ENCODE results near the gene ALK. TPM values are rescaled to one million over a fixed set of nuclear protein-coding genes. Genes with fewer than 3 reads are reported as not detected.
A peak's percentile ranks its signal among the peaks of the same experiment; 100 is the strongest.

Gene ALK
- total RNA-seq, 4 donors from 2014 or later: 0.32 to 0.42 TPM; not detected in 2

DNA sequence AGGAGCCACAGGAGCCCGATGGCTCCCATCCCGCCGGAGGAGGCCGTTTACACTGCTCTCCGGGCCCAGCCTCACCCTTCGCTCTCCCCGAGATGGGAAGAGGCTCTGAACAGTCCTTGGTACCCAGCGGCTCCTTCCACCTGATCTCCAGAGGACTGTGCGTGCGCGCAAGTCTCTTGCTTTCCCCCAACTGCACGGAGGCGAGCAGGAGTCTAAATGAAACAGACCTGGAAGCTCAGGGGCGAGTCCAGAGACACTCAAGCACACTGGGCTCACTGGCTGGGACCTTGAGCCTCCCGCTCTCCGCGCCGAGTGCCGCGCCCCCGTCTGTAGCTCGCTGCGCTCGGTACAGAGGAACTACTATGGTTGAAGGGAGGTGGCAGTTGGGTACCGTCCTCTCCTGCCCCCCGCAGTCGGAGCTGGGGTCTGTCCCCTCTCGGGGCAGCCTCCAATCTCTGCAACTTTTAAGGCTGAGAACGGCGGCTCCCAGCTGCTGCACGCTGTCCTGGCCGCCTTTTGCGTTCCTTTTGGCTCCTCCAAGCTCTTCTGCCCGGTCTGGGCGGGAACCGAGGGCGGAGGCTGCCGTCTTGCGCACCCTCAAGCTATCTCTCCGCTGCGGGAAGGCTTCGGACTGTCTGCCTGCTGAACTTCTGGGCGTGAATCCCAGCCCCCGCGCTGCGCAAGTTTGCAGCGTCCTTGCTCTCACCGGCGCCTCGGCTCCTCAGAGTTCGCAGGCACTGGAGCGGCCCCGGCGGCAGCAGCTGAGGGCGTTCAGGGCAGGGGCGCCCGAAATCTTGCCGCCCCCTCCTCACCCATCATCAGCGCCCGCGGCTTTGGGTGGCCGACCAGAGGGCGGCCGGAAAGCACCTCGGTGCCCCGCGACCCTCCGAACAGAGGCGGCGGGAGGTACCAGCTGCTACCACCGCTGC, 491 bp downstream of the ALK start:
- no peak for DNase-seq (ENCODE audit: low spot score in 2 of 2)
- Histone ChIP-seq H3K4me3 (peak overlapping the region; percentile 43), H3K27ac (no peak overlapping the region), H3K27me3 (peaks cover 85% of the 10 kb centered on the region), H3K9me3 (no peaks in the 10 kb centered on the region), H3K36me3 (no peaks in the 10 kb centered on the region), H3K4me1 (peaks cover 25% of the 10 kb centered on the region)
- no peak for TF ChIP-seq POLR2A (IDR thresholded peaks at IDR 0.05)
- no peak for TF ChIP-seq POLR2AphosphoS5 (IDR thresholded peaks at IDR 0.05)
- no peak for TF ChIP-seq CTCF (IDR thresholded peaks at IDR 0.05)
- no peak for TF ChIP-seq EP300 (IDR thresholded peaks at IDR 0.05)
- 4% methylated on average over 22 of the region's 71 CpGs for WGBS

GRCh38 chr2:29920130-29920577, 1.2 kb downstream of the ALK start:
- H3K4me3 ChIP-seq: peak overlapping the region; percentile 43
- peaks cover 25% of the 10 kb centered on the region for H3K4me1 ChIP-seq
- H3K27me3 ChIP-seq: peaks cover 86% of the 10 kb centered on the region
- WGBS: 2% methylated on average over 7 of the region's 40 CpGs
- H3K9me3 ChIP-seq: no peaks in the 10 kb centered on the region
- TF ChIP-seq POLR2A (IDR thresholded peaks at IDR 0.05) (no peak), CTCF (IDR thresholded peaks at IDR 0.05) (no peak), EP300 (IDR thresholded peaks at IDR 0.05) (no peak), POLR2AphosphoS5 (IDR thresholded peaks at IDR 0.05) (no peak)
- DNase-seq (ENCODE audit: low spot score in 2 of 2): no peak
- H3K36me3 ChIP-seq: no peaks in the 10 kb centered on the region
- H3K27ac ChIP-seq: no peak overlapping the region

DNA sequence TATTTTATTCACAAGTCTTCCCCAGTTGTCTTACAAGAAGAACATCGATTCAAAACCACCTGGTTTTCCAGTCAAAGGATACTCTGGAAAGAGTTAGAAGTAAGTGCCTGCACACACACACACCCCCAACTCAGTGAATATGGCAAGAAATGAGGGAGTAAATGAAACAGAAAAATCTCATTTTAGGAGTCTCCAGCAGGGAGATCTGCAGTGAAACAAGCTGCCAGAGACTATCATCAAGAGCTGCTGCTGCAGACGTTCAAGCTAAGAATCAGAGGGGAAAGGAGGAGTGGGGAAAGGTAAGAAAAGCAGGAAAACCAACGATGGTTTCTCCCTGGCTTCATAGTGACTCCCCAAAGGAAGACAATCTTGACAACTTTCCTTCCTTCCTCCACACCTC, 2.4 kb downstream of the ALK start:
- no peak overlapping the region for H3K27ac ChIP-seq
- no peaks in the 10 kb centered on the region for H3K9me3 ChIP-seq
- no peaks in the 10 kb centered on the region for H3K36me3 ChIP-seq
- no peak overlapping the region for H3K4me3 ChIP-seq
- H3K27me3 ChIP-seq: peaks cover 77% of the 10 kb centered on the region
- H3K4me1 ChIP-seq: peaks cover 25% of the 10 kb centered on the region
- 49% methylated on average over 3 of the region's 3 CpGs for WGBS
- TF ChIP-seq EP300 (IDR thresholded peaks at IDR 0.05) (no peak), CTCF (IDR thresholded peaks at IDR 0.05) (no peak), POLR2AphosphoS5 (IDR thresholded peaks at IDR 0.05) (no peak), POLR2A (IDR thresholded peaks at IDR 0.05) (no peak)
- no peak for DNase-seq (ENCODE audit: low spot score in 2 of 2)

GRCh38 chr2:29917781-29918180, 3.6 kb downstream of the ALK start:
- TF ChIP-seq EP300 (IDR thresholded peaks at IDR 0.05) (no peak), POLR2AphosphoS5 (IDR thresholded peaks at IDR 0.05) (no peak), POLR2A (IDR thresholded peaks at IDR 0.05) (no peak)
- H3K4me3 ChIP-seq: no peak overlapping the region
- peaks cover 25% of the 10 kb centered on the region for H3K4me1 ChIP-seq
- H3K9me3 ChIP-seq: no peaks in the 10 kb centered on the region
- peaks cover 77% of the 10 kb centered on the region for H3K27me3 ChIP-seq
- WGBS: 93% methylated on average over 1 of the region's 1 CpG
- no peak for DNase-seq (ENCODE audit: low spot score in 2 of 2)
- no peak overlapping the region for H3K27ac ChIP-seq
- no peaks in the 10 kb centered on the region for H3K36me3 ChIP-seq

DNA sequence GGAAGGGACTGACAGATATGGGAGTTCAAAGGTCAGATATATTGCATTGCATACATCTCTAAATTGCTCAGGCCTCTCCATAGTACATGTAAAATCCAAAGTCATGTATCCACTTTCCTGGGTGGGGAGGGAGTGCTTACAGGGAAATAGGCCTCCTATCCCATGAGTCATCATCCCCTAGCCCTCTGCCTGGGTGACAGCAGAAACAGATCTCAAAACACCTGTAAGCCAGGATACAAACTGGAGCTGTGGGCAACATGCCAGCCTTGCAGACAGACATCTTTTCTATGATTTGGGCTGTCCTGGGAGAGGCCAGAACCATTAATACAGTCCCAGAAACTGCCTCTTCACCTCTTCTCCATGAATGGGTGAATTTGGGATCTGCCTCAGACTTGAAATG, 4.8 kb downstream of the ALK start:
- Histone ChIP-seq H3K9me3 (no peaks in the 10 kb centered on the region), H3K27ac (no peak overlapping the region), H3K4me1 (peaks cover 19% of the 10 kb centered on the region), H3K4me3 (no peak overlapping the region), H3K27me3 (peaks cover 71% of the 10 kb centered on the region), H3K36me3 (no peaks in the 10 kb centered on the region)
- no peak for DNase-seq (ENCODE audit: low spot score in 2 of 2)
- TF ChIP-seq POLR2AphosphoS5 (IDR thresholded peaks at IDR 0.05) (no peak), EP300 (IDR thresholded peaks at IDR 0.05) (no peak), POLR2A (IDR thresholded peaks at IDR 0.05) (no peak), CTCF (IDR thresholded peaks at IDR 0.05) (no peak)
